CD4-positive, CD25-positive, alpha-beta regulatory T cell (primary cell): ENCODE data around the gene RPL26. TPM values are rescaled to one million over a fixed set of nuclear protein-coding genes. Genes with fewer than 3 reads are reported as not detected.

Experiments
- ATAC-seq, 2 donors: fragments of 150-1000 bp; cut with Tn5 transposase; one replicate each; pipeline ENCODE4 v1.10.0; 2021; ENCODE audit warnings: low read depth in 2 of 2, moderate number of reproducible peaks in 2 of 2, moderate library complexity in 1 of 2
- DNase-seq, 3 donors: peaks; one replicate each; pipeline versions ENCODE4 v3.0.0 to v3.0.0-alpha.2; 2012 to 2022; ENCODE audit warnings: mixed read lengths in 1 of 3
- H3K27ac ChIP-seq: one replicate; pipeline ENCODE4 v1.7.0; 2013; ENCODE audit warnings: mild to moderate bottlenecking, low read length; ENCODE audit not compliant: insufficient read depth, poor library complexity, severe bottlenecking
- H3K27me3 ChIP-seq: one replicate; pipeline ENCODE4 v1.7.0; 2013; ENCODE audit warnings: low read length; ENCODE audit not compliant: control insufficient read depth, insufficient read depth
- H3K36me3 ChIP-seq: one replicate; pipeline ENCODE4 v1.7.0; 2013; ENCODE audit warnings: mild to moderate bottlenecking, low read length, moderate library complexity; ENCODE audit not compliant: control insufficient read depth, insufficient read depth
- H3K4me1 ChIP-seq: 2 replicates; pipeline ENCODE4 v1.7.0; 2013; ENCODE audit warnings: mild to moderate bottlenecking, low read length; ENCODE audit not compliant: insufficient read depth, control insufficient read depth, poor library complexity, severe bottlenecking
- H3K4me3 ChIP-seq: one replicate; pipeline ENCODE4 v1.7.0; 2013; ENCODE audit warnings: low read depth, mild to moderate bottlenecking, low read length, moderate library complexity
- H3K9me3 ChIP-seq, 2 experiments: 1 replicate in 1 of 2; 2 replicates in 1 of 2; pipeline ENCODE4 v1.7.0; 2013; ENCODE audit warnings: low read length in 2 of 2, mild to moderate bottlenecking in 1 of 2, moderate library complexity in 1 of 2; ENCODE audit not compliant: control insufficient read depth in 2 of 2
- H3K27ac Mint-ChIP-seq, 3 donors: one replicate each; pipeline ENCODE4 v1.8.0; 2020 to 2022; ENCODE audit warnings: mild to moderate bottlenecking in 3 of 3, mixed read lengths in 3 of 3, moderate library complexity in 2 of 3
- H3K27me3 Mint-ChIP-seq: one replicate; pipeline ENCODE4 v1.8.0; 2022; ENCODE audit warnings: mild to moderate bottlenecking, mixed read lengths
- H3K36me3 Mint-ChIP-seq: one replicate; pipeline ENCODE4 v1.8.0; 2020; ENCODE audit warnings: mixed read lengths
- H3K4me1 Mint-ChIP-seq, 4 donors: one replicate each; pipeline ENCODE4 v1.8.0; 2020 to 2022; ENCODE audit warnings: mixed read lengths in 4 of 4, mild to moderate bottlenecking in 1 of 4
- H3K4me3 Mint-ChIP-seq, 4 donors: one replicate each; pipeline ENCODE4 v1.8.0; 2020 to 2022; ENCODE audit warnings: mild to moderate bottlenecking in 4 of 4, mixed read lengths in 4 of 4, moderate library complexity in 3 of 4
- H3K9me3 Mint-ChIP-seq, 7 donors: one replicate each; pipeline ENCODE4 v1.8.0; 2020 to 2022; ENCODE audit warnings: mixed read lengths in 7 of 7, mild to moderate bottlenecking in 3 of 7, moderate library complexity in 2 of 7
- polyA plus RNA-seq, 4 donors: library from polyadenylated mRNA; unstranded; fragments of 300-500 nt; fragmentation: Illumina TruSeq; gene quantifications; one replicate each; pipeline ENCODE4 v1.2.3, GENCODE V29; 2021
- total RNA-seq: library from RNA; stranded (reverse); gene quantifications from one replicate; pipeline ENCODE4 v1.2.3, GENCODE V29; 2022

The RPL26 gene
- total and polyA plus RNA-seq, 5 donors from 2014 or later: 1,483 to 2,192 (median 1,806) TPM

DNA sequence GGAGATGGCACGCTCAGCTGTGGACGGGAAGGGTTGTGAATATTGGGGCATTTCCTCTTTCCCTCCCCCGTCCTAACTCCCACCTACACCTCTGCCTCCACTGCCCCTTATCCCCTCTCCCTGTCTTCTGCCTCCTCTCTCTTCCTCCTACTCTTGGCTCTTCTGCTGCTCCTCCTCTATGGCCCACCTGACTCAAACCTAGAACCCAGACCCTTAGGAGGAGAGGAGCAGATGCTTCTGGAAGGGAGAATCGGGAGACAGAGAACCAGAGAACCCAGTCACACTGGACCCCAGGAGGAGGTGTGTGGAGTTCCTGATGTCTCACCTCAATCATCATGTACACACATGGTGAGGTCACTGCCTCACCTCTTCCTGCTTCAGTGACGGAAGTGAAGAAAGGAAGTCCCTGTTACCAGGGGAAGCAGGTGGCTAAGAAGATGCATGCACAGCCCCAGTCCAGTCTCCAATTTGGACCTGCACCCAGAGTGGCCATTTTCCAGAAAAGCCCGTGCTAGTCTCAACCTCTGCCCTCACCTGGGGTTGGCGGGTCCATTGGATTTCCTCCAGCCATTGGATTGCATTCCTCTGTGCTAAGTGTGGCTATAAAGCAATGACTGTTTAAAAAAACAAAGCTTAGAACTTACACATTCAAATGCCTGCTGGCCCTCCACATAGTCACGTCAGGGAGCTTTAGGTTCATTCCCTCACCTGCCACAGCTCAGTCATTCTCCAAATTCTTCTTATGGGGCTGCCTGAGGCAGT, 10.7 kb upstream of the RPL26 start:
- Mint-ChIP-seq H3K9me3 (peaks cover 0 to 1% (median 0%) of the 10 kb centered on the region in 7 donors), H3K4me3 (peak overlapping the region in 3 of 4 donors; percentile 51 to 73 (median 52)), H3K4me1 (peaks cover 0 to 19% (median 14%) of the 10 kb centered on the region in 4 donors), H3K27ac (peak overlapping the region; percentile 86 to 98 (median 97)), H3K27me3 (peaks cover 27% of the 10 kb centered on the region), H3K36me3 (no peaks in the 10 kb centered on the region)
- Histone ChIP-seq H3K4me1 (peaks cover 13% of the 10 kb centered on the region), H3K27me3 (peaks cover 3% of the 10 kb centered on the region), H3K36me3 (no peaks in the 10 kb centered on the region), H3K9me3 (no peaks in the 10 kb centered on the region), H3K27ac (no peak overlapping the region), H3K4me3 (peak overlapping the region; percentile 43)
- peak in 2 of 3 donors; percentile 59 to 82 for DNase-seq
- ATAC-seq: peak; percentile 86 to 97

DNA sequence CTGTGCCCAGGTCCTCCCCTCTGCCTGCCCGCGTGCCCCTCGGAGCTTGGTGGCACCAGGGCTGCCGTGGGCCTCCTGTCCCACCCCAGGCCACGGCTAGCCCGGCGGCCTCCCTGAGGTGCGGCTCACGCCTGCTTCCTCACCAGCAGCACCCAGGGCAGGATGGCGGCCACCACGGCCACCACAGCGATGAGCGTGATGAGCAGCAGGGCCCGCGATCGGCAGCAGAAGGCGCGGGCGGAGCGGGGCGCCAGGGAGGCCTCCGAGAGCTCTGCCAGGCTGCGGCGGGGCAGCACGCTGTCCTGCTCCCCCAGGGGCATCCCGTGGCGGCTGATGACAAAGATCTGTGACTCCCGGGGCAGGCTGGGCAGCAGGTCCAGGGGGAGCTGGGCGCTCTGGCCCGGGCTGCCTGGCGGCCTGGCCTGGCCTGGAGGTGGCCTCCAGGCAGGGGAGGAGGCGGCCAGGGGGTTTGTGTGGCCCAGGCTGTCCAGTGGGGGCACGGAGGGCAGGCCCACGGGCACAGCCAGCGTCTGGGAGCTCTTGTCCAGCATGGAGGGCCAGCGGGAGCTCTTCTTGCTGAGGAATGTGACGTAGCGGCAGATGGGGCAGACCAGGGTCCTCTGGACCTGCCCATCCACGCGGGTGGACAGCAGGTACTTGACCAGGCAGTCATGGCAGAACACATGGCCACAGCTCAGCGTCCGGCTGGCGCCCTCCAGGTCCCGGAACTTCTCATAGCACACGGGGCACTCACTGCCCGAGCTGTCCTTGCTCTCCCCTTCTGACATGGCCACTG, 9.9 kb upstream of the RPL26 start:
- Mint-ChIP-seq H3K4me1 (peaks cover 0 to 23% (median 14%) of the 10 kb centered on the region in 4 donors), H3K27me3 (peaks cover 20% of the 10 kb centered on the region), H3K4me3 (no peak overlapping the region), H3K9me3 (peaks cover 0 to 1% (median 0%) of the 10 kb centered on the region in 7 donors), H3K36me3 (no peaks in the 10 kb centered on the region), H3K27ac (peak overlapping the region in 2 of 3 donors; percentile 97 to 98)
- Histone ChIP-seq H3K27me3 (peaks cover 2% of the 10 kb centered on the region), H3K27ac (no peak overlapping the region), H3K4me3 (no peak overlapping the region), H3K9me3 (no peaks in the 10 kb centered on the region), H3K36me3 (no peaks in the 10 kb centered on the region), H3K4me1 (peaks cover 13% of the 10 kb centered on the region)
- ATAC-seq: no peak
- no peak for DNase-seq

DNA sequence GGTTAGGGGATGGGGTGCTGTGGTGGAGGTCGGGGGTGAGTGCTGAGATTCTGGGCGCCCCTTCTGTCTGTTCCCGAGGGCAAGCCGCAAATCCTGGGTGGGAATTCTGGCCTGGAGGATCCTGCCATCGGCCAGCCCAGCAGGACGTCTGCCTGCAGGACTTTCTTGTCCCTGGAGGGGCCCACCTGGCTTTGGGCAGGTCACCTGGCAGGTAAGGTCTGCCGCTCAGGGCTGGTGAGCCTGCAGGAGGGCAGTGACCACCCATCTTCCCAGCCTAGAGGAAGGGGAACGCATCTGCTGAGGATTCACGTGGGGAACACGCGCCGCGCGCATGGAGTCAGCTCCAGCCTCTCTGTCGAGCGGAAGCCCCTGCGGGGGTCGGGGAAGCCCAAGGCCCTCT, 9.3 kb upstream of the RPL26 start:
- Histone ChIP-seq H3K36me3 (no peaks in the 10 kb centered on the region), H3K27ac (no peak overlapping the region), H3K27me3 (no peaks in the 10 kb centered on the region), H3K4me3 (no peak overlapping the region), H3K4me1 (peaks cover 13% of the 10 kb centered on the region), H3K9me3 (no peaks in the 10 kb centered on the region)
- Mint-ChIP-seq H3K4me1 (peaks cover 0 to 23% (median 16%) of the 10 kb centered on the region in 4 donors), H3K27ac (peak overlapping the region in 1 of 3 donors; percentile 23), H3K27me3 (peaks cover 15% of the 10 kb centered on the region), H3K9me3 (peaks cover 0 to 1% (median 0%) of the 10 kb centered on the region in 7 donors), H3K36me3 (no peaks in the 10 kb centered on the region), H3K4me3 (no peak overlapping the region)
- DNase-seq: no peak
- no peak for ATAC-seq

DNA sequence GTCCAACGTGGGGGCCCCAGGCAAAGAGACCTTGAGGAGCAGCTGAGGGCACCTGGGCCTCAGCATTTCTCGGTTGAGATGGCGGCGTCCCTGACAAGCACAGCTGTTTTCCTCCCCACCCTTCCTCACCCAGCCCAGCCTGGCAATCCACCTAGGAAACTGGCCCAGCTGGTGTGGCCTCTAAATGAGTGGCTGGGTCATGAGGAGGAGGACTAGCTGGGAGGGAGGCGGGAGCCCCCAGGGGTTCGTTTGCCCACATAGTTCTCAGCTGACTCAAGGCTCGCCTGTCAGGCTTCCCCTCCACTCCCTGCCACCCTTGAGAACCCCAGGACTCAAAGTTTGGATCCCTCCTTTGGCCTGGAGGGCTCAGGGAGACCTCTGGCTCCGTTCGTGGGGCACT, 8.7 kb upstream of the RPL26 start:
- no peak overlapping the region for H3K4me3 Mint-ChIP-seq
- Histone ChIP-seq H3K27me3 (no peaks in the 10 kb centered on the region), H3K9me3 (no peaks in the 10 kb centered on the region), H3K27ac (no peak overlapping the region), H3K4me3 (no peak overlapping the region), H3K36me3 (no peaks in the 10 kb centered on the region), H3K4me1 (peaks cover 13% of the 10 kb centered on the region)
- ATAC-seq: no peak
- no peak for DNase-seq
- H3K36me3 Mint-ChIP-seq: no peaks in the 10 kb centered on the region
- H3K4me1 Mint-ChIP-seq: peaks cover 0 to 23% (median 18%) of the 10 kb centered on the region in 4 donors
- H3K9me3 Mint-ChIP-seq: peaks cover 0 to 3% (median 0%) of the 10 kb centered on the region in 7 donors
- no peak overlapping the region for H3K27ac Mint-ChIP-seq
- H3K27me3 Mint-ChIP-seq: peaks cover 15% of the 10 kb centered on the region

DNA sequence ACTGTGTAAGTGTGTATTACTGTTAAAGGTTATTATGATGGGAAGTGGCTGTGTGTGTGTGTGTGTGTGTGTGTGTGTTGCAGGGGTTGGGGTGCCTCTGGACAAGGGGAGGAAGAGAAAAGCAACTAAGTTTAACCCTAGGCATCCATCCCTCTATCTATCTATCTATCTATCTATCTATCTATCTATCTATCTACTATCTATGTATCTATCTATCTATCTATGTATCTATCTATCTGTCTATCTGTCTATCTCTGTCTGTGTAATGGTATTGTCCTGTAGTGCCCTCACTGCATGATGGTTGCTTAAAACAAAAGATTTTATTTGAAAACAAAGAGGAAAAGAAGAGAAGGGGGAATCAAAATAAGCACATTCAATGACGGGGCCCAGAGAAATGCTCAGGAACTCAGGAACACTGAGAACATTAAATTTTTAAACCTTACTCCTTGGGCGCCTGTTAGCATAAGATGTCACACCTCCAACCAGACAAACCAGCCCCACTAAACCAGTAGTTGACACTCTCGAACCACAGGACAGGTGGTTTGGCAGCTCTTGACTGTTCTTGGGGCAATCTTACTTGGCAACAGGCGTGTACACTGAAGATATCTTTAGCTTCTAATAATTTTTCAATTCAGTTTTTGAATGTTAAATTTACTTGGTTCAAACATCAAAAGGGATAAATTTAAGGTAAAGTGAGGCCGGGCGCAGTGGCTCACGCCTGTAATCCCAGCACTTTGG, 5.1 kb upstream of the RPL26 start:
- no peaks in the 10 kb centered on the region for H3K36me3 ChIP-seq
- no peaks in the 10 kb centered on the region for H3K27me3 Mint-ChIP-seq
- H3K4me1 Mint-ChIP-seq: peaks cover 2 to 27% (median 17%) of the 10 kb centered on the region in 4 donors
- H3K9me3 ChIP-seq: no peaks in the 10 kb centered on the region
- no peak overlapping the region for H3K27ac ChIP-seq
- H3K4me3 ChIP-seq: no peak overlapping the region
- H3K4me1 ChIP-seq: peaks cover 8% of the 10 kb centered on the region
- peak overlapping the region; percentile 68 to 87 (median 76) for H3K27ac Mint-ChIP-seq
- H3K4me3 Mint-ChIP-seq: peak overlapping the region in 1 of 4 donors; percentile 54
- DNase-seq (no peak), ATAC-seq (no peak)
- peaks cover 0 to 2% (median 0%) of the 10 kb centered on the region in 7 donors for H3K9me3 Mint-ChIP-seq
- H3K36me3 Mint-ChIP-seq: peaks cover 1% of the 10 kb centered on the region
- no peaks in the 10 kb centered on the region for H3K27me3 ChIP-seq

DNA sequence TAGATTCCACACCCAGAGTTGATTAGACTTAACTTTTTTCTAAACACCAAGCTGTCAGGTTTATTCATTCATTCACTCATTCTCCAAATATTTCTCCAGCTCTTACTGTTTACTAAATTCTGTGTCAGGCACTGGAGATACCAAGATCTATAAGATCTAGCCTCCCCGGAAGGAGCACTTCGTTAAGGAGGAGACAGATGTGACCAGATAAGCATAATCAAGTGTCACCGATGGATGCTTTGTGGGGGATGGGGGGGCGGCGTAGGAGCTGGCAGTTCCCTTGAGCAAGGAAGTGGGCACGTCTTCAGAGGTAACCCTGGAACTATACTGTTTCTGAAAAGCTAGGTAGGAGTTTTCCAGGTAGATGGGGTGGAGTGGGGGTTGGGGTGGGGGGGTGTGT, 3.8 kb upstream of the RPL26 start:
- Histone ChIP-seq H3K27me3 (no peaks in the 10 kb centered on the region), H3K27ac (no peak overlapping the region), H3K4me3 (no peak overlapping the region), H3K4me1 (peaks cover 13% of the 10 kb centered on the region), H3K36me3 (peaks cover under 1% of the 10 kb centered on the region), H3K9me3 (no peaks in the 10 kb centered on the region)
- no peak for ATAC-seq
- Mint-ChIP-seq H3K27me3 (no peaks in the 10 kb centered on the region), H3K9me3 (peaks cover 0 to 2% (median 0%) of the 10 kb centered on the region in 7 donors), H3K4me3 (peak overlapping the region; percentile 8 to 70 (median 56)), H3K4me1 (peaks cover 5 to 33% (median 22%) of the 10 kb centered on the region in 4 donors), H3K27ac (peak overlapping the region in 1 of 3 donors; percentile 64), H3K36me3 (peaks cover 5% of the 10 kb centered on the region)
- DNase-seq: no peak

DNA sequence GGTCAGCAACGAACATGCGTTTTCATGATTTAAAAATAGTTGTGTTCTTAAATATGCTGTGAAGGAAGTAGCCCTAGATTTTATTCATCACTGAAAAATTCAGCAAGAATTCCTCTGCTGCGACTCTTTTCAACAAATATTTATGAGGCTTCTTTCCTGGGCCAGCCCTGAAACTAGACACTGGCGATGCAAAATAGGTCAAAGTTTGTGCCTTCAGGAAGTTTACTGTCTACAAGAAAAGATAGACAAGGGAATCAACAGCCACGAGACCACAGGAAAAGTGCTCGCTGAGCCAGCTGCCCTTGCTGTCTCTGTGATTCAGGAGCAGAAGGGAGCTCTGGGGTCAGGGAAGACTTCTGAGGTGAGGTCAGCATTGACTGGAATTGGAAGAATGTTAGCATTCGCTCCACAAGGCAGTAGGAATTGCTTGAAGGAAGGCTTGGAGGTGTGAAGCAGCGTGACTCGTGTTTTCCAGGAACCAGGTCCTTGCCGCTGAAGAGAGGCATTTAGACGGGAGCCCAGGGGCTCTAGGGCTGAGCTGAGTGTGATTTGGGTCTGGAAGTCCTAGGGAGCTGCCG, 1.9 kb upstream of the RPL26 start:
- H3K27me3 Mint-ChIP-seq: no peaks in the 10 kb centered on the region
- Histone ChIP-seq H3K4me3 (no peak overlapping the region), H3K27me3 (no peaks in the 10 kb centered on the region), H3K9me3 (no peaks in the 10 kb centered on the region), H3K27ac (no peak overlapping the region), H3K36me3 (peaks cover 16% of the 10 kb centered on the region), H3K4me1 (peaks cover 32% of the 10 kb centered on the region)
- H3K4me1 Mint-ChIP-seq: peaks cover 9 to 51% (median 34%) of the 10 kb centered on the region in 4 donors
- peaks cover 0 to 2% (median 0%) of the 10 kb centered on the region in 7 donors for H3K9me3 Mint-ChIP-seq
- H3K4me3 Mint-ChIP-seq: peak overlapping the region; percentile 94 to 97 (median 96)
- peaks cover 16% of the 10 kb centered on the region for H3K36me3 Mint-ChIP-seq
- DNase-seq (no peak), ATAC-seq (no peak)
- peak overlapping the region in 2 of 3 donors; percentile 78 to 95 for H3K27ac Mint-ChIP-seq
